HepG2 (cell line): ENCODE results near the gene LSM2. TPM values are rescaled to one million over a fixed set of nuclear protein-coding genes. Genes with fewer than 3 reads are reported as not detected.

Experiments
- CSRNP1 ChIP-seq: sonication (generic); formaldehyde crosslinking; IDR thresholded peaks from 2 replicates; pipeline ENCODE4 v1.8.1; 2023; ENCODE audit warnings: mild to moderate bottlenecking, missing genetic modification reagents
- ELF4 ChIP-seq: sonication (generic); formaldehyde crosslinking; IDR thresholded peaks from 2 replicates; pipeline ENCODE4 v1.5.0; 2020; ENCODE audit warnings: missing genetic modification reagents, mild to moderate bottlenecking, moderate library complexity, borderline replicate concordance
- FOXK2 ChIP-seq: fragments of 450-650 bp; IDR thresholded peaks from 2 replicates; pipeline ENCODE4 v1.6.1; 2016
- ISL2 ChIP-seq: sonication (generic); formaldehyde crosslinking; IDR thresholded peaks from 2 replicates; pipeline ENCODE4 v1.5.0; 2020; ENCODE audit warnings: missing genetic modification reagents
- KDM1A ChIP-seq: IDR thresholded peaks from 2 replicates; pipeline ENCODE4 v1.6.1; 2016; ENCODE audit warnings: missing compliant biosample characterization
- KDM4B ChIP-seq: sonication (generic); formaldehyde crosslinking; IDR thresholded peaks from 2 replicates; pipeline ENCODE4 v1.4.0; 2020; ENCODE audit warnings: missing genetic modification reagents
- MTF2 ChIP-seq: sonication (generic); formaldehyde crosslinking; IDR thresholded peaks from 2 replicates; pipeline ENCODE4 v1.5.0; 2020; ENCODE audit warnings: missing genetic modification reagents, borderline replicate concordance
- NONO ChIP-seq, 2 experiments: fragments of 450-650 bp in 1 of 2; sonication (generic) in 1 of 2; formaldehyde crosslinking in 1 of 2; IDR thresholded peaks in 1 of 2; conservative IDR thresholded peaks in 1 of 2; 2 replicates each; pipeline versions ENCODE4 v1.6.1 to v1.8.0; 2017 to 2022; ENCODE audit warnings: mild to moderate bottlenecking in 1 of 2, missing genetic modification reagents in 1 of 2, moderate library complexity in 1 of 2
- PAF1 ChIP-seq: IDR thresholded peaks from 2 replicates; pipeline ENCODE4 v1.6.1; 2016; ENCODE audit warnings: missing genetic modification reagents, missing compliant biosample characterization
- PCBP2 ChIP-seq: fragments of 200-400 bp; formaldehyde crosslinking; optimal IDR thresholded peaks from 2 replicates; pipeline ENCODE3; 2018; ENCODE audit warnings: low read length, low read depth; ENCODE audit not compliant: poor library complexity, severe bottlenecking
- ZFP41 ChIP-seq: sonication (generic); formaldehyde crosslinking; IDR thresholded peaks from 2 replicates; pipeline ENCODE4 v1.4.0; 2020; ENCODE audit warnings: mild to moderate bottlenecking, missing genetic modification reagents, borderline replicate concordance
- ZNF20 ChIP-seq: sonication (generic); formaldehyde crosslinking; IDR thresholded peaks from 2 replicates; pipeline ENCODE4 v1.4.0; 2020; ENCODE audit warnings: mild to moderate bottlenecking, moderate library complexity, missing genetic modification reagents
- ZNF431 ChIP-seq: sonication (generic); formaldehyde crosslinking; IDR thresholded peaks from 2 replicates; pipeline ENCODE4 v1.9.0; 2022; ENCODE audit warnings: missing genetic modification reagents, low read depth, mild to moderate bottlenecking, borderline replicate concordance
- ZNF720 ChIP-seq: sonication (generic); formaldehyde crosslinking; IDR thresholded peaks from 2 replicates; pipeline ENCODE4 v1.4.0; 2020; ENCODE audit warnings: missing genetic modification reagents
- ZNF761 ChIP-seq: sonication (generic); formaldehyde crosslinking; conservative IDR thresholded peaks from 2 replicates; pipeline ENCODE4 v1.4.0; 2020; ENCODE audit warnings: mild to moderate bottlenecking, missing genetic modification reagents
- ZSCAN25 ChIP-seq: sonication (generic); formaldehyde crosslinking; IDR thresholded peaks from 2 replicates; pipeline ENCODE4 v1.8.0; 2022; ENCODE audit warnings: mild to moderate bottlenecking, missing genetic modification reagents
- polyA plus RNA-seq, 8 experiments: library from polyadenylated mRNA; depleted of rRNA in 3 of 8; stranded (reverse) in 7 of 8; unstranded in 1 of 8; fragments of >200 nt; fragmentation: Illumina TruSeq in 4 of 8; extraction: Trizol in 4 of 8; gene quantifications; 2 replicates each; pipeline versions ENCODE4 v1.2.1 to v1.2.3, GENCODE V29; 2011 to 2016; ENCODE audit warnings: low read depth in 4 of 8, missing spikeins in 1 of 8, mixed read lengths in 1 of 8; ENCODE audit not compliant: insufficient read depth in 1 of 8
- total RNA-seq, 5 experiments: library from RNA; depleted of rRNA; stranded (reverse); fragments of >200 nt; fragmentation: Illumina TruSeq; extraction: Trizol; gene quantifications; 2 replicates each; pipeline ENCODE4 v1.2.3, GENCODE V29; 2016; ENCODE audit warnings: low read depth in 1 of 5
- TF ChIP-seq, protein P1 (sequence below): sonication (generic); formaldehyde crosslinking; IDR thresholded peaks from 2 replicates; pipeline ENCODE4 v1.5.0; 2020; ENCODE audit warnings: missing genetic modification reagents
- TF ChIP-seq, protein P2 (sequence below), 2 experiments: fragments of 450-650 bp in 1 of 2; sonication (generic) in 1 of 2; formaldehyde crosslinking in 1 of 2; IDR thresholded peaks; 2 replicates each; pipeline versions ENCODE4 v1.6.1 to v1.8.0; 2016 to 2022; ENCODE audit warnings: antibody characterized with exemption in 1 of 2, mild to moderate bottlenecking in 1 of 2, missing genetic modification reagents in 1 of 2

Gene LSM2
- total and polyA plus RNA-seq, 2 of the 13 experiments (the other 11 are each of a cell fraction or from before 2014, with no cell fraction given): 69.4 to 90.5 TPM

- TF ChIP-seq CSRNP1: no peak
- TF ChIP-seq, protein P1, sequence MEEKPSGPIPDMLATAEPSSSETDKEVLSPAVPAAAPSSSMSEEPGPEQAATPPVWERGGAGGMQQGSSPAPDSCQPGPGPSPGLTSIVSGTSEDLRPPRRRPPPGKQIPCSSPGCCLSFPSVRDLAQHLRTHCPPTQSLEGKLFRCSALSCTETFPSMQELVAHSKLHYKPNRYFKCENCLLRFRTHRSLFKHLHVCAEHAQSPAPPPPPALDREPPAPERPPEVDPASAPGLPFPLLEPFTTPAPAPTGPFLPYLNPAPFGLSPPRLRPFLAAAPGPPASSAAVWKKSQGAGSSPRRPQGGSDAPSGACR: no peak
- TF ChIP-seq ZNF720 (CRISPR knock-in tag): no peak
- TF ChIP-seq ZFP41 (CRISPR knock-in tag): no peak
- TF ChIP-seq KDM4B: no peak
- TF ChIP-seq ZNF431 (CRISPR knock-in tag): no peak
- no peak for TF ChIP-seq PAF1 (CRISPR knock-in tag)
- TF ChIP-seq KDM1A (CRISPR knock-in tag): no peak
- TF ChIP-seq NONO (IDR thresholded peaks at IDR 0.05): no peak
- no peak; the same call in 1 of the 2 replicates for TF ChIP-seq NONO (CRISPR knock-in tag; conservative IDR thresholded peaks at IDR 0.05)
- TF ChIP-seq ISL2 (CRISPR knock-in tag): peak; percentile 19; the same call in 1 of the 2 replicates
- TF ChIP-seq, protein P2, sequence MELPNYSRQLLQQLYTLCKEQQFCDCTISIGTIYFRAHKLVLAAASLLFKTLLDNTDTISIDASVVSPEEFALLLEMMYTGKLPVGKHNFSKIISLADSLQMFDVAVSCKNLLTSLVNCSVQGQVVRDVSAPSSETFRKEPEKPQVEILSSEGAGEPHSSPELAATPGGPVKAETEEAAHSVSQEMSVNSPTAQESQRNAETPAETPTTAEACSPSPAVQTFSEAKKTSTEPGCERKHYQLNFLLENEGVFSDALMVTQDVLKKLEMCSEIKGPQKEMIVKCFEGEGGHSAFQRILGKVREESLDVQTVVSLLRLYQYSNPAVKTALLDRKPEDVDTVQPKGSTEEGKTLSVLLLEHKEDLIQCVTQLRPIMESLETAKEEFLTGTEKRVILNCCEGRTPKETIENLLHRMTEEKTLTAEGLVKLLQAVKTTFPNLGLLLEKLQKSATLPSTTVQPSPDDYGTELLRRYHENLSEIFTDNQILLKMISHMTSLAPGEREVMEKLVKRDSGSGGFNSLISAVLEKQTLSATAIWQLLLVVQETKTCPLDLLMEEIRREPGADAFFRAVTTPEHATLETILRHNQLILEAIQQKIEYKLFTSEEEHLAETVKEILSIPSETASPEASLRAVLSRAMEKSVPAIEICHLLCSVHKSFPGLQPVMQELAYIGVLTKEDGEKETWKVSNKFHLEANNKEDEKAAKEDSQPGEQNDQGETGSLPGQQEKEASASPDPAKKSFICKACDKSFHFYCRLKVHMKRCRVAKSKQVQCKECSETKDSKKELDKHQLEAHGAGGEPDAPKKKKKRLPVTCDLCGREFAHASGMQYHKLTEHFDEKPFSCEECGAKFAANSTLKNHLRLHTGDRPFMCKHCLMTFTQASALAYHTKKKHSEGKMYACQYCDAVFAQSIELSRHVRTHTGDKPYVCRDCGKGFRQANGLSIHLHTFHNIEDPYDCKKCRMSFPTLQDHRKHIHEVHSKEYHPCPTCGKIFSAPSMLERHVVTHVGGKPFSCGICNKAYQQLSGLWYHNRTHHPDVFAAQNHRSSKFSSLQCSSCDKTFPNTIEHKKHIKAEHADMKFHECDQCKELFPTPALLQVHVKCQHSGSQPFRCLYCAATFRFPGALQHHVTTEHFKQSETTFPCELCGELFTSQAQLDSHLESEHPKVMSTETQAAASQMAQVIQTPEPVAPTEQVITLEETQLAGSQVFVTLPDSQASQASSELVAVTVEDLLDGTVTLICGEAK (IDR thresholded peaks at IDR 0.05): no peak
- TF ChIP-seq, protein P2 (CRISPR knock-in tag; IDR thresholded peaks at IDR 0.05): no peak
- TF ChIP-seq FOXK2: no peak
- TF ChIP-seq PCBP2: no peak
- TF ChIP-seq ZNF761 (CRISPR knock-in tag): no peak
- TF ChIP-seq ZNF20: no peak
- no peak for TF ChIP-seq MTF2
- no peak for TF ChIP-seq ELF4
- TF ChIP-seq ZSCAN25 (CRISPR knock-in tag): peak; percentile 56; the same call in 1 of the 2 replicates
These were observed 8.5 kb upstream of the LSM2 start, which contains the start of the genes HSPA1A and HSPA1L (continued) for GRCh38 chr6:31815025-31815838.
